K562 (cell line): Measurements from ENCODE around the gene ACHE. TPM values are rescaled to one million over a fixed set of nuclear protein-coding genes. Genes with fewer than 3 reads are reported as not detected.

Experiments used
- ATF2 ChIP-seq: sonication (generic); formaldehyde crosslinking; IDR thresholded peaks from 2 replicates; pipeline ENCODE4 v1.8.1; 2022; ENCODE audit warnings: missing genetic modification reagents
- BCL6 ChIP-seq: fragments of 250-450 bp; sonication (Bioruptor Pico); IDR thresholded peaks from 2 replicates; pipeline ENCODE4 v1.4.0; 2020
- CEBPG ChIP-seq, 3 experiments: fragments of 200-800 bp in 1 of 3; sonication (Bioruptor generic) in 1 of 3; sonication (generic) in 1 of 3; formaldehyde crosslinking in 1 of 3; IDR thresholded peaks in 2 of 3; conservative IDR thresholded peaks in 1 of 3; 2 replicates each; pipeline versions ENCODE4 v1.6.1 to v1.8.0; 2016 to 2022; ENCODE audit warnings: missing compliant biosample characterization in 2 of 3, missing genetic modification characterization in 2 of 3, mild to moderate bottlenecking in 1 of 3, missing genetic modification reagents in 1 of 3
- GTF3C2 ChIP-seq: IDR thresholded peaks from 3 replicates; pipeline ENCODE4 v1.6.1; 2011; ENCODE audit warnings: borderline replicate concordance, mild to moderate bottlenecking, moderate library complexity; ENCODE audit not compliant: insufficient read length; ENCODE audit errors: extremely low read depth
- HLTF ChIP-seq: fragments of 450-650 bp; IDR thresholded peaks from 2 replicates; pipeline ENCODE4 v1.6.1; 2016
- KLF13 ChIP-seq: fragments of 450-650 bp; IDR thresholded peaks from 2 replicates; pipeline ENCODE4 v1.6.1; 2016; ENCODE audit warnings: missing genetic modification characterization, low read depth, mild to moderate bottlenecking, missing compliant biosample characterization, moderate library complexity, borderline replicate concordance
- SIRT6 ChIP-seq: IDR thresholded peaks from one replicate; pipeline ENCODE4 v1.6.1; 2012; ENCODE audit warnings: low read depth, mild to moderate bottlenecking, control low read depth, inconsistent platforms, low read length, moderate library complexity
- SMARCB1 ChIP-seq: IDR thresholded peaks from 2 replicates; pipeline ENCODE4 v1.6.1; 2011; ENCODE audit warnings: improper control_type of control experiment, low read depth; ENCODE audit not compliant: insufficient read length
- SRSF7 ChIP-seq: fragments of 200-400 bp; formaldehyde crosslinking; optimal IDR thresholded peaks from 2 replicates; pipeline ENCODE3; 2017; ENCODE audit warnings: mild to moderate bottlenecking, low read depth, low read length
- TCF3 ChIP-seq: sonication (generic); formaldehyde crosslinking; IDR thresholded peaks from 2 replicates; pipeline ENCODE4 v1.4.0; 2020; ENCODE audit warnings: mild to moderate bottlenecking, missing genetic modification reagents
- TEAD4 ChIP-seq, 2 experiments: sonication (generic) in 1 of 2; formaldehyde crosslinking in 1 of 2; IDR thresholded peaks; 2 replicates each; pipeline versions ENCODE4 v1.6.1 to v1.8.0; 2012 to 2022; ENCODE audit warnings: borderline replicate concordance in 1 of 2, inconsistent platforms in 1 of 2, low read length in 1 of 2, mild to moderate bottlenecking in 1 of 2, missing genetic modification reagents in 1 of 2
- ZFP30 ChIP-seq: fragments of 250-450 bp; sonication (Bioruptor Pico); IDR thresholded peaks from 2 replicates; pipeline ENCODE4 v1.8.0; 2022; ENCODE audit warnings: moderate library complexity, mild to moderate bottlenecking, inconsistent platforms, borderline replicate concordance
- ZNF408 ChIP-seq: fragments of 250-450 bp; sonication (Bioruptor Pico); IDR thresholded peaks from 2 replicates; pipeline ENCODE4 v1.4.0; 2020; ENCODE audit warnings: low read depth, mild to moderate bottlenecking, moderate library complexity
- polyA plus RNA-seq, 8 experiments: library from polyadenylated mRNA; depleted of rRNA in 4 of 8; stranded (reverse) in 5 of 8; unstranded in 3 of 8; fragments of >200 nt; fragmentation: Nextera tagmentation in 2 of 8; fragmentation: Illumina TruSeq in 1 of 8; extraction: Ambion mirVana in 2 of 8; extraction: Trizol in 1 of 8; gene quantifications; 2 replicates each; pipeline versions ENCODE4 v1.2.1 to v1.2.3, GENCODE V29; 2011 to 2014; ENCODE audit warnings: inconsistent platforms in 1 of 8, missing spikeins in 1 of 8
- total RNA-seq, 7 experiments: library from RNA; depleted of rRNA in 6 of 7; stranded (reverse); fragments of >200 nt in 6 of 7; fragmentation: Illumina TruSeq in 2 of 7; extraction: Trizol in 2 of 7; gene quantifications; 2 replicates each; pipeline versions ENCODE4 v1.2.1 to v1.2.3, GENCODE V29; 2011 to 2021; ENCODE audit warnings: low replicate concordance in 1 of 7
- TF ChIP-seq, protein P1 (sequence below): sonication (generic); formaldehyde crosslinking; IDR thresholded peaks from 2 replicates; pipeline ENCODE4 v1.8.1; 2023; ENCODE audit warnings: mild to moderate bottlenecking, missing genetic modification reagents

ACHE gene
- total and polyA plus RNA-seq, 9 of the 15 experiments (the other 6 are each of a cell fraction or from before 2014, with no cell fraction given), result 0.04 to 8.8 (median 1.9) TPM

DNA sequence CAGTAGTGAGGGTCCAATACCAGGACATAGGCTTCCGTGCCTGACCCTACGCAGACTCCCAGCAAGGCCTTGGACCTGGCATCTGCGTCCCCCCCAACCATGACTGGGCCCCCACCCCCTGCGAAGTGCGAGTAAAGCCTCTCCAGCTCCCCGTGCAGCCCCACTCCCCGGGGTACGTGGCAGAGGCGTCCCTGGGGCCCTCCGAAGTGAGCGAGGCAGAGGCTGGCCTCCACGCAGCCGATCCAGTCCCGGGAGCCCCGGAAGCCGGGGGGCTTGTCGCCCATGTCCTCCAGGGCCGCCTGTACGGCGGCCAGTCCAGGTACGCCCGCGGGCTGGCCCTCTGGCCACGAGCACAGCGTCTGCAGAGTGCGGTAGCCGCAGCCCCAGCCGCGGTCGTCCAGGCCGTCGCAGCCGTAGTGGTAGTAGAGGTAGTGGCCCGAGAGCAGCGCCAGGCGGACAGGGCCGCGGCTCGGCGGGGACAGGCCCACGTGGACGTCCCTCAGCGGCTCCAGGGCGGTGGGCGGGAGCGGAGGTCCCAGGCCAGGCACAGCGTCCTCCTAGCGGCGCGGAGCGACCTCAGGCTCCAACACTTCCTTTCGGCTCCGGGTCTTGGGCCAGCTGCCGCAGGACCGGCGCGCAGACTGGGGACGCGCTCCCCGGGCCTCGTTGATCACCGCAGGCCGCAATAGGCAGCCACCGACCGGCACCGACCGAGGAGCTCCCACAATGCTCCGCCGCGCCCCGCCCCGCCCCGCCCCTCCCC lies 6.5 kb downstream of the ACHE start, which contains the start of gene UFSP1 (continued):
- TF ChIP-seq GTF3C2 (no peak), CEBPG (CRISPR knock-in tag; IDR thresholded peaks at IDR 0.05) (no peak), CEBPG (tag; conservative IDR thresholded peaks at IDR 0.05 in 1 of 2, IDR thresholded peaks at IDR 0.05 in 1 of 2) (no peak), TEAD4 (IDR thresholded peaks at IDR 0.05; ENCODE audit: low read length) (no peak), TEAD4 (CRISPR knock-in tag; IDR thresholded peaks at IDR 0.05; ENCODE audit: borderline replicate concordance) (no peak), TCF3 (0 out of 2 replicates have a peak, but pooled peaks have one; percentile 25), ZFP30 (CRISPR knock-in tag) (no peak), HLTF (no peak), ATF2 (no peak), SRSF7 (no peak), ZNF408 (CRISPR knock-in tag) (no peak), SMARCB1 (no peak), KLF13 (tag) (peak; percentile 81; the same call in 1 of the 2 replicates), BCL6 (CRISPR knock-in tag) (no peak), SIRT6 (no peak)
- TF ChIP-seq, protein P1, sequence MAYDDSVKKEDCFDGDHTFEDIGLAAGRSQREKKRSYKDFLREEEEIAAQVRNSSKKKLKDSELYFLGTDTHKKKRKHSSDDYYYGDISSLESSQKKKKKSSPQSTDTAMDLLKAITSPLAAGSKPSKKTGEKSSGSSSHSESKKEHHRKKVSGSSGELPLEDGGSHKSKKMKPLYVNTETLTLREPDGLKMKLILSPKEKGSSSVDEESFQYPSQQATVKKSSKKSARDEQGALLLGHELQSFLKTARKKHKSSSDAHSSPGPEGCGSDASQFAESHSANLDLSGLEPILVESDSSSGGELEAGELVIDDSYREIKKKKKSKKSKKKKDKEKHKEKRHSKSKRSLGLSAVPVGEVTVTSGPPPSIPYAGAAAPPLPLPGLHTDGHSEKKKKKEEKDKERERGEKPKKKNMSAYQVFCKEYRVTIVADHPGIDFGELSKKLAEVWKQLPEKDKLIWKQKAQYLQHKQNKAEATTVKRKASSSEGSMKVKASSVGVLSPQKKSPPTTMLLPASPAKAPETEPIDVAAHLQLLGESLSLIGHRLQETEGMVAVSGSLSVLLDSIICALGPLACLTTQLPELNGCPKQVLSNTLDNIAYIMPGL (CRISPR knock-in tag), result peak; percentile 90
